ENCODE measurements around the gene NRTN.

The NRTN gene

DNA sequence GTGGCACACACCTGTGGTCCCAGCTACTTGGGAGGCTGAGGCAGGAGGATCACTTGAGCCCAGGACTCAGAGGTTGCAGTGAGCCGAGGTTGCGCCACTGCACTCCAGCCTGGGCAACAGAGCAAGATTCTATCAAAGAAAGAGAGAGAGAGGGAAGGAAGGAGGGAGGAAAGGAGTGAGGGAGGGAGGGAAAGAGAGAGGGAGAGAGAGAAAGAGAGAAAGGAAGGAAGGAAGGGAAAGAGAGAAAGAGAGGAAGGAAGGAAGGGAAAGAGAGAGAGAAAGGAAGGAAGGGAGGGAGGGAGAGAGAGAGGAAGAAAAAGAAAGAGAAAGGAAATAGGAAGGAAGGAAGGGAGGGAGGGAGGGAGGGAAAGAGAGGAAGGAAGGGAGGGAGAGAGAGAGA lies 12.4 kb downstream of the NRTN start:
- no peak for DNase-seq

- no peak for DNase-seq
Measured at GRCh38 chr19:5818594-5818993, 13.7 kb downstream of the NRTN start.

DNA sequence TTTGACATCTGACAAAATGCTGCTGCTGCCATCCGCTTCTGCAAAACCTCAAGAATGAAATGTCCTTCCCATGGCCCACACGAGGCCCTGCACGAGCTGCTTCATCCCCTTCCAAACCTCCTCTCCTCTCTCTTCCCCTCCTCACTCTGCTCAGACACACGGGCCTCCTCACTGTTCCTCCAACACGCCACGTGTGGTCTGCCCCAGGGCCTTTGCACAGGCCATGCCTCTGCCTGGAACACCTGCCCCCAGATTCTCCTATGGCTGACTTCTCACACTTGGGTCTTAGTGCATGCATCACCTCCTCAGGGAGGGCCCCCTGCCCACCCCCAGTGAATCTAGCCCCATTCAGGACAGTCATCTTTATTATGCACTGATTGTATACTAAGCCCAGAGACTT lies 15.9 kb downstream of the NRTN start:
- DNase-seq = no peak

DNA sequence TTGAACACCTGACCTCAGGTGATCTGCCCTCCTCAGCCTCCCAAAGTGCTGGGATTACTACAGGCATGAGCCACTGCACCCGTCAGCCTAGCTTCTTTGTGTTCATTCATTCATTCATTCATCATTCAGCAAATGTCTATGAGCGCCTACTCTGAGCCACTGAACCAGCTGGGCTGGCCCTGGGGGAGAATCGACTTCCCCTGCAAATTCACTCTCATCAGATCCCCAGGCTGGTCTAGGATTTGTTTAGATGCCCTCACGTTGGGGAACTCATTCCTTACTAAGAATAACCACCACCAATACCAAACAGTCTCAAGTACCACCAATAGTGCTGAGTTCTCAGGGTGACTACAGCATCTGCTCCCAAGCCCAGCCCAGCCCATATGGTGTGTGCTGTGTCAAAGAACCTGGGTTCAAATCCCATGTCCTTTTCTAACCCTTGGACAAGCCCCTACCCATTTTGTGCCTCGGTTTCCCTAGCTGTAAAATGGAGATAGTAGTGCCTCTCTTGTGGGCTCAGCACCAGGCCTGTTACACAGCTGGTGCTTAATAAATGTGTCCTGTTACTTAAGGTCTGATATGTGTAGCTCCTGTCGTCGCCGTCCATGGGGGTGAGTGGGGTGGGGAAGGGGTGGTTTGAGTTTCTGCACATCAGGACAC lies 16.8 kb downstream of the NRTN start:
- no peak for DNase-seq

DNA sequence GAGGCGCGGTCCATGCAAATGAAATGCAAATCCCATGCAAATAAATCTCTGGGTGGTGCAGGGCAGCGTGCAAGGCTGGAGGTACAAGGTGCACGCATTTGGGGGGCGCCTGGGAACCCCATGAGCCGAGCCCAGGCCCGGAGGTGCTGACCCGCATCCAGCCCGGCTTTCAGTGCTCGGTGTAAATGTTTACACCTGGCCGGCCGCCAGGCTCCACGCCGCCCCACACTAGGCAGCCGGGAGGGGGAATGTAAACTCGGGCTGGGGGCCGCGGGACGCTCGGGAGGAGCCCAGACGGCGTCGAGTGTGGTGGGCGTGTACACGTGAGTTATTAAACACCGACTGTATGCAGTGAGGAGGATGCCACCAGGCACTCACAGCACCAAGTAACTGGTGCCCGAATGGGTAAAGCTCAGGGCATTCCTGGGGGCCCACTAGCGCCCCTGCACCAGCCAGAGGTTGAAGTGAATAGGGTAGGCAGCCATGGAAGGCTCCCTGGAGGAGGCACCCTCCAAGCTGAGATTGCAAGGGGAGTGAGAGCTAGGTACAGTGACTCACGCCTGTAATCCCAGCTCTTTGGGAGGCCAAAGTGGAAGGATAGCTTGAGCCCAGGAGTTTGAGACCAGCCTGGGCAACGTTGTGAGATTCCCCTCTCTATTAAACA lies 17.4 kb downstream of the NRTN start:
- no peak for DNase-seq

DNA sequence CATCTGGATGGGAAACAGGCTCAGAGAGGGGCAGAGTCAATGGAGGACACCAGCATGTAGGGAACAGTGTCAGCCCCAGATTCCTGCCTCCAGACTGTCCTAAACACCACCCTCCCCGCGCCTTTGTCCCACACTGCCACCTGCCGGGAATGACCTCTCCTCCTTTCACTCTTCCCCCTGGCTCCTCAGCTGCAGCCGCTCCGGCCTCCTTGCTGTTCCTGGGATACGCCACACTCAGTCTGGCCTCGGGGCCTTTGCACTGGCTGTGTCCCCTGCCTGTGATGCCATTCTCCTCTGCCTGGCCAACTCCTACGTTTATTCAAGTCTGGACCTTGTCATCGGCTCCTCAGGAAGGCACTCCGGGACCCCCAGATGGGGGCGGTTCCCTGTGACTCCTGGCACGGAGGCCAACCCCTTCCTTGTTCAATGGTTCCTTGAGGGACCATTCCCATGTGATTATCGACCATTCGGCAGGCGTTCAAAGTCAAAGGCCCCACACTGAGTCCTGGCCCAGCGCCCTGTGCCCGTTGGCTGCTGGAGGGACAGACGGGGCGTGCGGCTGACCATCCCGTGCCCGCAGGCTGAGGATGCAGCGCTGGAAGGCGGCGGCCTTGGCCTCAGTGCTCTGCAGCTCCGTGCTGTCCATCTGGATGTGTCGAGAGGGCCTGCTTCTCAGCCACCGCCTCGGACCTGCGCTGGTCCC lies 18.9 kb downstream of the NRTN start:
- no peak for DNase-seq

- DNase-seq = peak; percentile 60
Measured at GRCh38 chr19:5824751-5825150, 19.9 kb downstream of the NRTN start.

- no peak for DNase-seq
Measured at GRCh38 chr19:5825178-5825577, 20.3 kb downstream of the NRTN start.

- DNase-seq = peak; percentile 62
Measured at GRCh38 chr19:5826531-5827341, 21.9 kb downstream of the NRTN start.

DNA sequence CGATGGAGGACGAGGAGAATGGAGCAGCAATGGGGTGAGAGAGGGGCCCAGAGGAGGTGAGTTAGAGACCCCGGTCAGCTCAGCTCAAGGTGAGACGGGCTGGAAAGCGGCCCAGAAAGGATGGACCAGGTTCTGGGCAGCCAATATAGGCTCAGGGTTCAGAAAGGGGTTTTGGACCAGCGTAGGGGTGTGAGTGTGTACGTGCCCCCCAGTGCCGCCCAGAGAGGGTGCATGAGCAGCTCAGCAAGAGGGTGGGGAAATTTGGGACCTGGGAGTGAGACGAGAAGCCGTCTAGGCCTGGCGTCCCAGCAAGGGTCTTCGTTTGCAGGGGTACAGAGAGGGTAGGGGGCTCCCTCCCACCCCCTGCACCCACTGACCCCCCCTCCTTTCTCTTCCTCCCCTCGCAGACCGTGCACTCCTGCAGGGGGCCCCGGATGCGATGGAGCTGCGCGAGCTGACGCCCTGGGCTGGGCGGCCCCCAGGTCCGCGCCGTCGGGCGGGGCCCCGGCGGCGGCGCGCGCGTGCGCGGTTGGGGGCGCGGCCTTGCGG lies 22.5 kb downstream of the NRTN start:
- DNase-seq = no peak

- peak; percentile 98 for DNase-seq
Measured at GRCh38 chr19:5827891-5828660, 23.2 kb downstream of the NRTN start.

- DNase-seq = peak; percentile 66
Measured at GRCh38 chr19:5828661-5829566, 24.0 kb downstream of the NRTN start.

GRCh38 chr19:5829567-5830310 lies 24.9 kb downstream of the NRTN start:
- DNase-seq = no peak

DNA sequence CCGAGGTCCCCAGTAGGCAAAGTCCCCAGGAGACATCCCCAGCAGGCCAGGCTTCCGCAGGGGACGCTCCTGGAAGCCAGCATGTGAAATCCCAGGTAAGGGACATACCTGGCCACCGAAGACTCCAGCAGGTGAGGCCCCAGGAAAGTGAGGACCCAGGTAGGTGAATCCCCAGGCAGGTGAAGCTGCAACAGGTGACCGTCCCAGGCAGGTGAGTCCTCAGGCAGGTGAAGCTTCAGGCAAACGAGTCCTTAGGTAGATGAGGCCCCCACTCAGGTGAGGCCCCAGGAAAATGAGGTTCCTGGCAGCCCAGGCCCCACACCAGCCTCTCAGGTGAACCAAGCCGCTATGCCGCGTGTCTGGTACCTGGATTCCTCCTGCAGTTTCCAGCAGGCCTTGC lies 26.3 kb downstream of the NRTN start:
- no peak for DNase-seq

DNA sequence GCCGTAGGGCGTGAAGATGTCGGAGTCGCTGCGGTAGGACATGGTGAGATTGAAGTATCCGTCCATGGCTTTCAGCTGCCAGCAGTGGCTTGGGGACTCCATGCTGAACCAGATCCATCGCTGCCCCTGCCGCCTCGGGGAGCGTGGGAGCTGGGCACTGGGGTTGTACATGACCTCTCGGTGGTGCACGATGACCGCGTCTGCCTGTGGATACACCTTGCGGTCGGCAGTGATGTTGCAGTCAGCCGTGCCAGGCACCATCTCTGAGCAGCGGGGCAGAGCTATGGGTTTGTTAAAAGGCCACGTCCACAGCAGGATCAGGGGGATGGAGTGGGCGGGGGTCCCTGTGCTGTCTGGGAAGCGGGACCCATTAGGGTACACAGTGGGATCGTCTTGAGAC lies 27.2 kb downstream of the NRTN start:
- no peak for DNase-seq

GRCh38 chr19:5832527-5833216 lies 27.8 kb downstream of the NRTN start:
- no peak for DNase-seq

DNA sequence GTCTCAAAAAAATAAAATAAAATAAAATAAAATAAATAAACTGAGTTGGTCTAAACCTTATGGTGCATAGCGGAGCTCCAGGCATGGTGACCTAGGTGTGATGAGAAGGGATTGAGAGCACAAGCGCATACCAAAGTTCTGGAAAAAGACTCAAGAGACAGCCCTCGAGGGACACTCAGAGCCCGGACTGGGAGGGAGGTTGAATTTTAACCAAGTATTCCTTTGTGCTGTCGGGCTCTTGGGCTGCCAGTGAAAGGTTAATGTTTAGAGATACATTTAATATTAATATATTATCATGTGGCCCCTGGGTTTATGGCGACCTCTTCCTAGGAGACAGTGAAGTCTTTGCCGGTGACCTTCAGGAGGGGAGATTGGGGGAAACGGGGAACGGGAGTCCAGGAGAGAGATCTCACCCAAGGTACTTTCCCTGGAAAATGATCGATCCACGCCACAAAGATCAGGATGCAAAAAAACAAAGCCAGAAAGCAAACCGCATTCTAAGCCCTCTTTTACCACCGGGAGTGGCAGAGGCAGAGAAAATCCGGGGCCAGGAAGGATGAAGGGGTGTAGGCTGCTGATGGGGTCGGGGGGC lies 33.0 kb downstream of the NRTN start:
- no peak for DNase-seq

GRCh38 chr19:5838353-5839064 lies 33.6 kb downstream of the NRTN start:
- peak; percentile 5 for DNase-seq
